GM21381 (cell line): ENCODE measurements around the gene TULP4.

Experiments
- ATAC-seq: cut with Tn5 transposase; IDR thresholded peaks from one replicate; pipeline ENCODE4 v1.9.1; 2021; ENCODE audit warnings: mild to moderate bottlenecking, moderate library complexity; ENCODE audit not compliant: unreplicated experiment

The TULP4 gene, protein sequence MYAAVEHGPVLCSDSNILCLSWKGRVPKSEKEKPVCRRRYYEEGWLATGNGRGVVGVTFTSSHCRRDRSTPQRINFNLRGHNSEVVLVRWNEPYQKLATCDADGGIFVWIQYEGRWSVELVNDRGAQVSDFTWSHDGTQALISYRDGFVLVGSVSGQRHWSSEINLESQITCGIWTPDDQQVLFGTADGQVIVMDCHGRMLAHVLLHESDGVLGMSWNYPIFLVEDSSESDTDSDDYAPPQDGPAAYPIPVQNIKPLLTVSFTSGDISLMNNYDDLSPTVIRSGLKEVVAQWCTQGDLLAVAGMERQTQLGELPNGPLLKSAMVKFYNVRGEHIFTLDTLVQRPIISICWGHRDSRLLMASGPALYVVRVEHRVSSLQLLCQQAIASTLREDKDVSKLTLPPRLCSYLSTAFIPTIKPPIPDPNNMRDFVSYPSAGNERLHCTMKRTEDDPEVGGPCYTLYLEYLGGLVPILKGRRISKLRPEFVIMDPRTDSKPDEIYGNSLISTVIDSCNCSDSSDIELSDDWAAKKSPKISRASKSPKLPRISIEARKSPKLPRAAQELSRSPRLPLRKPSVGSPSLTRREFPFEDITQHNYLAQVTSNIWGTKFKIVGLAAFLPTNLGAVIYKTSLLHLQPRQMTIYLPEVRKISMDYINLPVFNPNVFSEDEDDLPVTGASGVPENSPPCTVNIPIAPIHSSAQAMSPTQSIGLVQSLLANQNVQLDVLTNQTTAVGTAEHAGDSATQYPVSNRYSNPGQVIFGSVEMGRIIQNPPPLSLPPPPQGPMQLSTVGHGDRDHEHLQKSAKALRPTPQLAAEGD (N-terminal part only)

GRCh38 chr6:158312165-158312564 lies at the start of gene TULP4:
Gene TULP4, plus strand, starts transcription at chr6:158312465. Its CDS starts 1,552 bp downstream, at chr6:158314017.
- ATAC-seq, result no peak

DNA sequence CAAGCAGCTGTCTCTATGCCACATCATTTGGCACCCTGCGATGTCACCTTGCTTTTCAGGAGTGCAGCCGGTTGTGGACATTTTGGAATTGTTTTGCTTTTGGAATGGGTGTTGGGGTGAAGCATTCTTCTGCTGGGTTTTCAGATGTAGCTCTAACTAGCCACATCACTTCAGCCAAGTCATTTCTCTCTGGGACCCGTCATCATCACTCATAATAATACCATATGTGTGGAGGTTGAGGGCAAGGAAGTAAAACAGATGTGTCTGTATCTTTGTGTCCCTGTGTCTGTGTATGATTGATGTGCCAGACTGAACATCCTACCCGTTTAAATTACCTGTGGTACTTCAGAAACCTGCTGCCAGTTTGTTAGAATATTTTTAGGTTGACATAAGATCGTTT lies 49.5 kb upstream of the TULP4 start:
- ATAC-seq, result no peak

DNA sequence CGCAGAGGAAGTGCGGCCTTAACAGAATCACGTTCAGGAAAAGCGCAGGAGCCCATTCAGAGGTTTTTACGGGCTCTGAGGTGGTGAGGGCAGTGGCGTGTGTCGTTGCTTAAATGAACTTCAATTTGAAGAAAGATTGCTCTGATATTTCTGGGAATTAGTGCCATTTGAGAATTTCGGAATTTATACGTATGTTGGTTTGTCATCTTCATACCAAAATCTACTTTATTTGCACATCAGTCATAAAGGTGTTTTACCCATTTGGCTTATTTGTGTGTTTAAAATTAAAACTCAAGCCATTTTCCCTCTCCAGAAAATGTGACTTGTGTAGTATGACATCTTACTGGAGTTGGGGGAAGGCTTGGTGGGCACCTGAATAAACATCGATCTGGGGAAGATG lies 48.1 kb upstream of the TULP4 start:
- no peak for ATAC-seq

GRCh38 chr6:158266131-158266530 lies 46.1 kb upstream of the TULP4 start:
- no peak for ATAC-seq

DNA sequence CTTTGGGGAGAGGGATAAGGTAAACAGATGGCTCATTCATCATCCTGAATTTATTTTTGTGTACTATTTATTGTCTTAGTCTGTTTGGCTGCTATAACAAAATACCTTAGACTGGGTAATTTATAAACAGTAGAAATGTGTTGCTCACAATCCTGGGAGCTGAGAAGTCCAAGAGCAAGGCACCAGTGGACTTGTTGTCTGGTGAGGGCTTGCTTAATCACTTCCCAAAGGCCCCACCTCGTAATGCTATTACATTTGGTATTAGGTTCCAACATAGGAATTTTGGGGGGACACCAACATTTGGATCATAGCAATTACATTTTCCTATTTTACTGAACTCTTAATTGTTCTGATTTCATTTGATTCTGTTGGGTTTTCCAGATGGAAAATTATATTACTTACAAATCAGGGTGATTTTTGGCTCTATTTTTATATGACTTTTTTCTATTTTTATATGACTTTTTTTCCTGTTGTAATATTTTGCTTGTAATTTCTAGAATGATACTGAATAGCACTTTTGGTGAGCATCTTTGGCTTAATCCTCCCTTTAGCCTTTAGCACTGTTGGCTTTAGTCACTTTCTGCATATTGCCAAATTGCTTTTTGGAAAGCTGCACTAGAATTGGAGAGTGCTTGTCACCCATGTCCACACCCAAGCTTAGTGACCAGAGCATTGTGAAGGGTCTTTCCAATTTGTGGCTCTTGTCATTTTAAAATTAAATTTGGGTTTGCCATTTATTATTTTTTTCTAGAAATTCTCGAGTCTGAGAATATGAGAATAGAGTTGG lies 43.7 kb upstream of the TULP4 start:
- ATAC-seq, result no peak

DNA sequence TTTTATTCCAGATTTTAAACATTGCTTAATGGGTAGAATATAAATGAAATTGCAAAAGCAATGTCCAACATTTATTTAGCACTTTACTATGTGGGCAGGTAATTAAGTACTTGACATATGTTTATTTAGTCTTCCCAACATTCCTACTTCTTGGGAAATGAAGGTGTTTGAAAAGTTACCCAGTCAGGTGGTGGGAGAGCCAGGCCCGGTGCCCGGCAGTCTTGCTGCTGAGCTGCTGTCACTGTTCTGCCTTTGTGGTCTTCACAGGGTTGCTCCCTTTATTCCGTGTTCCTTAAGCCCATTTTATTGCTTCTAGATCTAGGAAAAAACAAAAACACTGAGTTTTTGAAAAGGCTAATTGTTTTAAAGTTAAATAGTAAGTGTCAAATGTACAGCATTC lies 42.6 kb upstream of the TULP4 start:
- no peak for ATAC-seq

GRCh38 chr6:158270389-158271127 lies 41.7 kb upstream of the TULP4 start:
- ATAC-seq, result no peak

DNA sequence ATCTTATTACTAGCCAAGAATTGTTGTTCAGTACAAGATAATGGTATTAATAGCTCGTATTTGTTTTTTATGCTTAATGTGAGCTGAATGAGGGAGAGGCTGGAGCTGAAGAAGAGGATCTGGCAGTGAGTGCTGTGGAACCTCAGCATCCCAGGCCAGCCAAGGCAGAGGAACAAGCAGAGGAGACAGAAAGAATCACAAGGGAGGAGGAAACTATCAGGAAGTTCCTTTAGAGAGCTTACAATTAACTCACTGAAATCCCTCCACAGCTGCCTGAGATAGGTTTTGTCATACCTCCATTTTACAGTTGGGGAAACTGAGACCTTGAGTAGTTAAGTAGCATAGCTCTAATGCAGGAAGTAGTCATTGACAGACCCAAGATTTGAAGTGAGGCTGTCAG lies 39.9 kb upstream of the TULP4 start:
- ATAC-seq, result no peak

DNA sequence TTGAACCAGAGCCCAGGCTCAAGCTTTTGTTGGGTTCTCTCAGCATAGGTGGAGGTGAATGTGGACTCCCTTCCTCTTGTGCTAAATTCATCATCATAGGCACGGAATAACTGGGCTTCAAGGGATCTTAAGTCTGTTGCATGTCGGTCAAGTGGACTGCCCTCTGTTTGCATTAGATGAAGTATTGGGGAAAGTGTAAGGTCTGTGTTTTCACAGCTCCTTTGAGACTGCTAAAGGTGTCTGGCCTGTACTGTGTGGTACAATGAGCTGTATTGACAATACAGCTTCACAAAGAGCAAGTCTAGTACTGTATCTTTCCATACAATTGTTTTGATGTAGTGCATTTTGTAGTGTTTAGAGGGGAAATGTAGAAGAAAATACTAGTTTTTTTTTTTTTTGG lies 34.3 kb upstream of the TULP4 start:
- ATAC-seq, result no peak

GRCh38 chr6:158279615-158280014 lies 32.6 kb upstream of the TULP4 start:
- ATAC-seq, result no peak

- no peak for ATAC-seq
Measured at GRCh38 chr6:158283304-158283980, 28.8 kb upstream of the TULP4 start.

DNA sequence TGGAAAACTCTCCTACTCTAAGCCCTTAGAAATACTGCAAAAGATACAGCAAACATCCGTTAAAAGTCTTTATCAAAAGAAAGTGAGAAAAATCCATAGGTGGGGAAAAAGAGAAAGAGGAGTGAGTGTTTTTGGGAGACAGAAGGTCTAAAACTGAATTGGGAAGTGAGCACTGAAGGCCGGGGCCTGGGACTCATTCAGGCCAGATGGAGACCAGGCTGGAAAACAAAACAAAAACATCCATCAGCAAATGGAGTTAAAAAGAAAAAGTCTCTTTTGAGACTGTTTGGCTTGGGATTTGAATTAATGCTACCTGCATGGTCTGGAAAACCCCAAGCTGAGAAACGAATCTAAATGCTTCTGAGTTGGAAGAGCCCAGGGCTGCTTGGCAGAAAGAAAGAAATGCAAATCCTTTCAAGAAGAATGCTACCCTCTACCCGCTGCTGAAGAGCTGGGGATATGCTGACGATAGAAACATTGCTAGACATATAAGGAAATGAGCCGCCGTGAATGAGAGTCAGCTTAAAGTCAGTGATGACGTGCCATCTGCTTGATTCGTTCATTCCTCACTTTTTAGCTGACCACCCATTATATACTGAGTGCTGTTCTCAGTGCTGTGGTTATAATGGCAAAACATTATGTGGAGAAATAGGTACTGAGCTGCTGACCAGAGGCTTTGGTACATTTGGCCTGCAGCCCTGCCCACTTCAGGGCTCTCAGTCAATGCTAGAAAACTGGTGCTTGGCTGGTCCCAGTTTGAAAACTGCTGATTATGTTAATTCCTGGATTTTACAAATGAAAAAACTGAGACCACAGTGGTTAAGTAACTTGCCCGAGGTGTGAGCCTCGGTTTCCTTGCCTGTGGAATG lies 28.0 kb upstream of the TULP4 start:
- no peak for ATAC-seq

- no peak for ATAC-seq
Measured at GRCh38 chr6:158284876-158285655, 27.2 kb upstream of the TULP4 start.

DNA sequence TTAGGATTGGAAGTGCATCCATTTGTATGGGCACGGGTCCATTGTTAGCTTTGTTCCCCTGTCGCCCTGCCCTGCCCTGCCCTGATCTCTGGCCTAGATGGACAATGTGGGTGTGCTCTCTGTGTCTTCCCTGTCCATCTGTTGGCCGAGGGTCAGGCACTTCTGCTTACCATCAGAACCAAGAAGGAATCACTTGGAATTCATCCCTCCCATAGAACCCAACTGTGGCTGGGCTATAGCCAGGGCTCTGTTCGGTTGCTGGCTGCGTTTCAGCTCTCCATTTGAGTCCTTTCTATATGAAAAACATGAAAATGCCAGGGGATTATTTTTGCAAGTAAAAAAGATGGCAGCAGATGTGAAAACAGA lies 26.6 kb upstream of the TULP4 start:
- ATAC-seq, result no peak

DNA sequence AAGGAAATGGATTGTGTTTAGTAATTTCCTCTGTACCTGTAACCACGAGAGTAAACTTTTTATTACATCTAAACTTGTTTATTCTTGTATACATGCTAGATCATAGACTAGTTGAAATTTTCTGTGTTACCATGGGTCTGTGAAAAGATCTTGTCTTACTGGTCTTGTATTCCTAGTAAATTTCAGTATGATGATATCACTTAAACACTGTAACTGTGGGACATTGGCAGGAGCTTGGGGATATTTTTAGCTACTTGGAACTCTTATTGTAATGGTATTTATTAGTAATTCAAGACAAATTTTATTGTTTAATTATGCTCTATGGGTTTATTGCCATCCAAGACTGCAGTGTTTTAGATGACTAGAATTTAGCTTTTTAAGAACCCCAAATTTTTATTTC lies 25.9 kb upstream of the TULP4 start:
- ATAC-seq, result no peak

DNA sequence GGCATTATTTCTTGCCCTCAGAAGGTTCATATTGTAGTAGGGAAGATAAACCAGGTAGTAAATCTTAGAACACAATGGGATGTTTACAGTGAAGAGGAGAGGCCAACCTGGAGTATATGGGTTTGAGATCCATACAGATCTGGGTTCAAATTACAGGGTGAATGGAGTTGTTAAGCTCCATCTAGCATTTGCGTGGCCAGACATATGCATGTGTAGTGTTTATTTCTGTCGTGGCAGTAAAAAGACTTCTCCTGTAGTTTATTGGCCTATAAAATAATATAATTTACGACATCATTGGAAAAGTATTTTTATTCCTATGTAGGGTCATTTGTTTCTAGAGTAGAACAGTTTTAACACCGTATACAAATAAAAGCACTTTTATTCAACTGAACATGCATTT lies 25.2 kb upstream of the TULP4 start:
- ATAC-seq, result no peak

GRCh38 chr6:158290040-158290439 lies 22.2 kb upstream of the TULP4 start:
- ATAC-seq, result peak; percentile 57

GRCh38 chr6:158290659-158291058 lies 21.6 kb upstream of the TULP4 start:
- ATAC-seq, result peak; percentile 82
